Measurements from ENCODE around the gene TM9SF2. TPM values are rescaled to one million over a fixed set of nuclear protein-coding genes. Genes with fewer than 3 reads are reported as not detected.

TM9SF2 gene
- total RNA-seq, 1 donor = 172 TPM

DNA sequence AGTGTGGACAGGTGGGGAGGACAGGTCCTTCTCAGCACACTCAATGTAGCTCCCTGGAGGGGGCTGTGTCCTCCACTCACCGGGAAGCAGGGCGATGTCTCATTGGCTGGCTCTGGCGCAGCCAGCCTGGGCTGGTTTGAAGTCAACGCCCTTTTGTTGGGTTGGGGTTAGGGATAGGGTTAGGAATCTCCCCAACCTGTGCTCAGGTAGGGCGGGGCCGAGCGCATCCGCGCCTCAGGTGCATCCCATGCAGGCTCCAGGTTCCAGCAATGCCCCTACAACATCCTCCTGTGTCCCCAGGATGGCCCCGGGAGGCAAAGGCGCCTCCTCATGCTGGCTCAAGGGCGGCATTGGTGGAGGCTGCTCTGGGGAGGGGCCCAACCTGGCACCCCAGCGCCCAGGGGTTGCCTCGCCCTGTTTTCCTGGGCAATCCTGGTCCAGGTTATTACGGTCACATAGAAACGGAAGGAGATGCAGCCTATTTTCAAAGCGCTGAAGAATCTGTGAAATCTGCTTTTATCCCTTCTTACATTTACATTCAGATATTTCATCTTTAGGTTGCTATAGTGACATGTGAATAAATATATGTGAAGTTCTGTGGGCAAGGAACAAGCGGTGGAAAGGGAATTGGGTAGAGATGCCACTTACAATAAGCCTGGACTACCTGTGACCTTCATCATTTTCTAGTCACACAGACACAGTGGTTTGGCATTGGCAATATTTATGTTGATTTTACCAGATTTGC, 74.3 kb downstream of the TM9SF2 start:
- DNase-seq (ENCODE audit: low read depth) = no peak
- no peak overlapping the region for H3K4me3 ChIP-seq (ENCODE audit: low read depth, low read length)
- TF ChIP-seq, protein P1, sequence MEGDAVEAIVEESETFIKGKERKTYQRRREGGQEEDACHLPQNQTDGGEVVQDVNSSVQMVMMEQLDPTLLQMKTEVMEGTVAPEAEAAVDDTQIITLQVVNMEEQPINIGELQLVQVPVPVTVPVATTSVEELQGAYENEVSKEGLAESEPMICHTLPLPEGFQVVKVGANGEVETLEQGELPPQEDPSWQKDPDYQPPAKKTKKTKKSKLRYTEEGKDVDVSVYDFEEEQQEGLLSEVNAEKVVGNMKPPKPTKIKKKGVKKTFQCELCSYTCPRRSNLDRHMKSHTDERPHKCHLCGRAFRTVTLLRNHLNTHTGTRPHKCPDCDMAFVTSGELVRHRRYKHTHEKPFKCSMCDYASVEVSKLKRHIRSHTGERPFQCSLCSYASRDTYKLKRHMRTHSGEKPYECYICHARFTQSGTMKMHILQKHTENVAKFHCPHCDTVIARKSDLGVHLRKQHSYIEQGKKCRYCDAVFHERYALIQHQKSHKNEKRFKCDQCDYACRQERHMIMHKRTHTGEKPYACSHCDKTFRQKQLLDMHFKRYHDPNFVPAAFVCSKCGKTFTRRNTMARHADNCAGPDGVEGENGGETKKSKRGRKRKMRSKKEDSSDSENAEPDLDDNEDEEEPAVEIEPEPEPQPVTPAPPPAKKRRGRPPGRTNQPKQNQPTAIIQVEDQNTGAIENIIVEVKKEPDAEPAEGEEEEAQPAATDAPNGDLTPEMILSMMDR (IDR thresholded peaks at IDR 0.05; ENCODE audit: insufficient read depth, low read length) = no peak

DNA sequence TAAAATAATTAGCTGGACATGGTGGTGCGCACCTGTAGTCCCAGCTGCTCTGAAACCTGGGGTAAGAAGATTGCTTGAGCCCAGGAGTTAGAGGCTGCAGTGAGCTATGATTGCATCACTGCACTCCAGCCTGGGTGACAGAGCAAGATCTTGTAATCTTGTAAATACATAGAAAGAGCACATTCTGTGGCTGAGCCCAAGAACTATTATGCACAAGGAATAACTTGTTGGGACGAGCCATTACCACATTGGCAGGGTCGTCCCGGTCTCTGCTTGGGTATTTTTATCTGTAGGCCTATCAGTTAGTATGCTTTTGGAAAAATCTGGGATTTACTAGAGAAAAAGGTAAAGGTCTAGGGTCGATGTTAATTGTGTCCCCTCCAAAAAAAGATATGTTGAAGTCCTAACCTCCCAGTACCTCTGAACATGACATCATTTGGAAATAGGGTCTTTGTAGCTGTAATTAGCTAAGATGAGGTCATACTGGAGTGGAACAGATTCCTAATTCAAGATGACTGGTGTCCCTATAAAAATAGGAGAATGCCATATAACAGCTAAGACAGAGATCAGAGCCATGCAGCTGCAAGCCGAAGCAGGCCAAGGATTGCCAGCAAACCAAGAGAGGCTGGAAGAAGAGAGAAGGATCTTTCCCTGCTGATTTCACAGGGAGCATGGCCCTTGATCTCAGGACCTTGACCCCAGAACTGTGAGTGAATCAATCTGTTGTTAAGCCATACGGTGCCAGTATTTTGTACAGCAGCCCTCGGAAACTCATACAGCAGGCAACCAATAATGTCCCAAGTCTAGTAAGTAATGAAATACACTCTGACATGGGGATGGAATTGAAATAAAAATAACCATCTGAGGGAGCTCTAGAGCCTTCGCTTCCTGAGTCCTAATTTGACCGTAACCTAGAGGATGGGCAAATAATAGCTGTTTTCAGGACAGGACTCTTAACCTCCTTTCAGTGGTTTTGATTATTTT, 77.0 kb downstream of the TM9SF2 start:
- TF ChIP-seq, protein P1 (IDR thresholded peaks at IDR 0.05; ENCODE audit: insufficient read depth, low read length) = peak; percentile 39
- no peak overlapping the region for H3K4me3 ChIP-seq (ENCODE audit: low read depth, low read length)
- DNase-seq (ENCODE audit: low read depth) = peak; percentile 31

DNA sequence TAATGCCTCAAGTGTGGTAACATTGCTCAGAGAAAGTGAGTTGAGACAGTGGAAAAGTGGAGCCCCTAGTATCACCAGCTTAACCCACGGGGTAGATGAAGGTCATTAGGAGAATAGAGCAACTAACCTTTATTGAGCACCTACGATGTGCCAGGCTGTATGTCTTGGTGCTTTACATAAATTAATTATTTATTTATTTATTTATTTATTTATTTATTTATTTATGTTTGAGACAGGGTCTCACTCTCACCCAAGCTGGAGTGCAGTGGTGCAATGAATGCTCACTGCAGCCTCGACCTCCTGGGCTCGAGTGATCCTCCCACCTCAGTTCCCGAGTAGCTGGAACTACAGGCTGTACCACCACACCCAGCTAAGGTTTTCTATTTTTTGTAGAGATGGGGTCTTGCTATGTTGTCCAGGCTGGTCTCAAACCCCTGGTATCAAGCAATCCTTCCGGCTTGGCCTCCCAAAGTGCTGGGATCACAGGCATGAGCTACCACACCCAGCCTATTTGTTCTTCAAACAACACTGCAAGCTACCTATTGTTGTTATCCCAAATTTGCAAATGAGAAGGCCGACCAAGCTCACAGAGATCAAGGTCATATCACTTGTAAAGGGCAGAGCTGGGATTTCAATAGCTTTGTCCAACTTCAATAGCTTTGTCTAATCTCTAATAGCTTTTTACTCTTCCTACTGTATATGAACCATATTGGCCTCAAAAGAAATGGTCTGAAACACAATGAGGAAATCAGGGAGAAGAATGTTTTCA, 79.4 kb downstream of the TM9SF2 start:
- no peak for DNase-seq (ENCODE audit: low read depth)
- H3K4me3 ChIP-seq (ENCODE audit: low read depth, low read length) = no peak overlapping the region
- TF ChIP-seq, protein P1 (IDR thresholded peaks at IDR 0.05; ENCODE audit: insufficient read depth, low read length) = no peak

DNA sequence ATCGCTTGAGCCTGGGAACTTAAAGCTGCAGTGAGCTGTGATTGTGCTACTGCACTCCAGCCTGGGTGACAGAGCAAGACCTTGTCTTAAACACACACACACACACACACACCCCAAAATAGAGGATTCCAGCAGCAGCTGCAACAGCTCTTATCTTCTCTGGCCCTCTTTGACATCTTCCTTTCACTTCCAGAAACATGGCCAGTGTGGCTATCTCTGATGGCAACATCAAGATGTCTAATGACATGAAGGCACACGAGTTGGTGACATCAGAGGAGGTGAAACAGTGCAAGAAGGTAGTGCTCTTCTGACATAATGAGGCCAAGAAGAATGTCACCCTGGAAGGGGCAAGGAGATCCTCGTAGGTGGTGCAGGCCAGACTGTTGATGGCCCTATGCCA, 81.2 kb downstream of the TM9SF2 start:
- H3K4me3 ChIP-seq (ENCODE audit: low read depth, low read length) = no peak overlapping the region
- TF ChIP-seq, protein P1 (IDR thresholded peaks at IDR 0.05; ENCODE audit: insufficient read depth, low read length) = no peak
- DNase-seq (ENCODE audit: low read depth) = no peak

DNA sequence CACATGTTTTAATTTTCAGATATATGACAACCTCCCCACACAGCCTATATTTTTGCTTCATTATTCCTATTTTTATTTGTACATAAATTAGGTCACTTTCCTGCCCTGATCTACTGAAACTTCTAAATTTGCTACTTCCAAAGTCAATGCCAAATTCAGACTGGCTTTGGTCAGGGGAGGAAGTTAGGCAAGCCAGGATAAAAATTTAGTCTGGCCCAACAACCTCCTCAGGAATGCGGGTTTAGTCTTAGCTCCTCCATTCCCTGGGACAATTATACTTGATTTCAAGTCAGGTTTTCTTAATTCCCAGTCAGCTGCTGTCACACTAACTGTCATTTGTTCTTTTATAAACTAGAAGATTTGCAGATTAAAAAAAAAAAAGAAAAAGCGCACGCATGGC, 84.3 kb downstream of the TM9SF2 start:
- peak; percentile 49 for DNase-seq (ENCODE audit: low read depth)
- H3K4me3 ChIP-seq (ENCODE audit: low read depth, low read length) = no peak overlapping the region
- TF ChIP-seq, protein P1 (IDR thresholded peaks at IDR 0.05; ENCODE audit: insufficient read depth, low read length) = no peak

DNA sequence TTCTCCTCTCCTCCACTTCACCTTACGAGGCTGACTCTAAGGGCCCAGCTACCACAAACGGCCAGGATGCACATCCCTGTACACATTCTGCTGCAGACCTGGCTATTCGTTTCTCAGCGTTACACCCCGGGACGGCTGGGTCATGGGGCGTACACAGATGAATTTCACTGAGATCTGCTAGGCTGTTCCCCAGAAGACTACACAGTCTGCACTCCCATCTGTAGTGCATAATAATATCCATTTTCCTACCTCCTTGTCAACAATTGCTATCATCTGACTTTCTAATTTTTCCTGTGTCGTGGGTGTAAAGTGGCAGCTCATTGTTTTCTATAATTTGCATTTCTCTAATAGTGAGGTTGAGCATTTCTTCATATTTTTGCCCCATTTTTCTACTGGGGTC, 85.7 kb downstream of the TM9SF2 start:
- DNase-seq (ENCODE audit: low read depth) = no peak
- TF ChIP-seq, protein P1 (IDR thresholded peaks at IDR 0.05; ENCODE audit: insufficient read depth, low read length) = no peak
- H3K4me3 ChIP-seq (ENCODE audit: low read depth, low read length) = no peak overlapping the region

All from fibroblast of the aortic adventitia (primary cell).